ENCODE data around the gene ELFN1. TPM values are rescaled to one million over a fixed set of nuclear protein-coding genes. Genes with fewer than 3 reads are reported as not detected.

Gene ELFN1
- total and polyA plus RNA-seq, 2 donors (not counting 3 experiments of a cell fraction or from before 2014, with no cell fraction given), result 0.37 to 1.0 TPM

- FAIRE-seq (no peak), DNase-seq (ENCODE audit: low read depth, low spot score) (no peak)
- H3K4me2 ChIP-seq (ENCODE audit: insufficient read depth, low read length), result no peak overlapping the region
- no peaks in the 10 kb centered on the region for H3K79me2 ChIP-seq (ENCODE audit: control insufficient read depth, insufficient read depth, low read length)
- H3K9ac ChIP-seq (replicated peaks; ENCODE audit: extremely low read depth, insufficient read depth, low read length), result no peak overlapping the region
- no TSS peak for BruUV-seq (replicated peaks)
- H3K27ac ChIP-seq (ENCODE audit: insufficient read depth, low read depth, low read length), result no peak overlapping the region
- H3K36me3 ChIP-seq (ENCODE audit: control insufficient read depth in 2 of 2, extremely low read depth in 1 of 2, insufficient read depth in 2 of 2, low read length in 2 of 2), result no peaks in the 10 kb centered on the region
- H4K20me1 ChIP-seq (replicated peaks; ENCODE audit: control insufficient read depth, extremely low read depth, insufficient read depth, low read length), result no peaks in the 10 kb centered on the region
- intact Hi-C loops (cut with micrococcal nuclease), result no loop called here
- no peak overlapping the region for H3K4me3 ChIP-seq (replicated peaks in 1 of 3; ENCODE audit: insufficient read depth in 1 of 3, low read depth in 1 of 3, low read length in 3 of 3)
- H2AFZ ChIP-seq (ENCODE audit: low read depth, low read length), result no peak overlapping the region
- no peaks in the 10 kb centered on the region for H3K27me3 ChIP-seq (ENCODE audit: control insufficient read depth in 2 of 2, insufficient read depth in 2 of 2, low read length in 2 of 2)
- dilution Hi-C loops (cut with MboI; ENCODE audit: extremely low pct_ligation_motif_present, low sequenced_read_pairs), result no loop called here
- H3K9me1 ChIP-seq (replicated peaks; ENCODE audit: control insufficient read depth, extremely low read depth, insufficient read depth, low read length), result no peaks in the 10 kb centered on the region
- H3K4me1 ChIP-seq (ENCODE audit: control insufficient read depth, extremely low read depth, insufficient read depth, low read length), result no peaks in the 10 kb centered on the region
- POLR2A ChIA-PET, result no interaction called here
- TF ChIP-seq EZH2 (IDR thresholded peaks at IDR 0.05; ENCODE audit: borderline replicate concordance, low read depth, low read length, severe bottlenecking), result no peak
- no peak for TF ChIP-seq JUN (IDR thresholded peaks at IDR 0.05; ENCODE audit: borderline replicate concordance, insufficient read depth, insufficient read length, low read depth)
- TF ChIP-seq MAX (IDR thresholded peaks at IDR 0.05; ENCODE audit: insufficient read depth, insufficient read length), result no peak
- TF ChIP-seq POLR2A (IDR thresholded peaks at IDR 0.05; ENCODE audit: low read depth, low read length), result no peak
- no peak for TF ChIP-seq MYC (IDR thresholded peaks at IDR 0.05; ENCODE audit: low read depth, low read length)
- no peak for TF ChIP-seq CTCF (IDR thresholded peaks at IDR 0.05; ENCODE audit: extremely low read depth in 1 of 2, insufficient read depth in 1 of 2, low read depth in 1 of 2, low read length in 2 of 2)
- no peak for TF ChIP-seq POLR2AphosphoS5 (IDR thresholded peaks at IDR 0.05; ENCODE audit: insufficient read depth, low read depth, low read length)
- no peak for TF ChIP-seq FOS (IDR thresholded peaks at IDR 0.05; ENCODE audit: borderline replicate concordance, insufficient read depth, low read length)
- no peak for TF ChIP-seq GATA2 (IDR thresholded peaks at IDR 0.05; ENCODE audit: insufficient read depth, insufficient read length, low read depth, low read length)
- H3K9me3 ChIP-seq (replicated peaks; ENCODE audit: control insufficient read depth, insufficient read depth, low read length), result no peaks in the 10 kb centered on the region
- CTCF ChIA-PET, result no interaction called here
Measured at GRCh38 chr7:1767524-1767923, 97.4 kb downstream of the ELFN1 start.

All from endothelial cell of umbilical vein (primary cell).